HCT116 (cell line): Measurements from ENCODE around the gene KCTD14.

ENCODE experiments used
- CEBPB ChIP-seq: IDR thresholded peaks from 2 replicates; pipeline ENCODE4 v1.6.1; 2012; ENCODE audit warnings: low read depth
- CTCF ChIP-seq, 3 experiments: fragments of 200-600 bp in 1 of 3; sonication (generic) in 1 of 3; IDR thresholded peaks in 2 of 3; conservative IDR thresholded peaks in 1 of 3; 2 replicates each; pipeline ENCODE4 v1.5.1; 2012 to 2017; ENCODE audit warnings: low read depth in 2 of 3, low read length in 2 of 3, antibody characterized with exemption in 1 of 3, borderline replicate concordance in 1 of 3, control low read depth in 1 of 3, mild to moderate bottlenecking in 1 of 3, mixed read lengths in 1 of 3, mixed run types in 1 of 3, moderate library complexity in 1 of 3; ENCODE audit not compliant: insufficient read depth in 1 of 3
- EGR1 ChIP-seq: IDR thresholded peaks from 2 replicates; pipeline ENCODE4 v1.6.1; 2012; ENCODE audit warnings: low read depth
- EZH2 ChIP-seq: fragments of 200-600 bp; sonication (generic); IDR thresholded peaks from 2 replicates; pipeline ENCODE4 v1.6.1; 2017; ENCODE audit warnings: antibody characterized with exemption, mixed run types
- EZH2phosphoT487 ChIP-seq: fragments of 200-600 bp; IDR thresholded peaks from 2 replicates; pipeline ENCODE4 v1.6.1; 2018; ENCODE audit warnings: antibody characterized with exemption, borderline replicate concordance
- POLR2A ChIP-seq: IDR thresholded peaks from 2 replicates; pipeline ENCODE4 v1.7.0; 2011; ENCODE audit warnings: borderline replicate concordance; ENCODE audit not compliant: insufficient read depth, insufficient read length; ENCODE audit errors: extremely low read depth
- POLR2AphosphoS5 ChIP-seq: IDR thresholded peaks from 2 replicates; pipeline ENCODE4 v1.6.1; 2011; ENCODE audit warnings: mild to moderate bottlenecking, low read depth, low read length, moderate library complexity
- RAD21 ChIP-seq: IDR thresholded peaks from 2 replicates; pipeline ENCODE4 v1.6.1; 2012; ENCODE audit warnings: low read depth, mild to moderate bottlenecking
- REST ChIP-seq: IDR thresholded peaks from 2 replicates; pipeline ENCODE4 v1.6.1; 2012; ENCODE audit warnings: low read depth
- SRF ChIP-seq: IDR thresholded peaks from 2 replicates; pipeline ENCODE4 v1.6.1; 2012; ENCODE audit warnings: low read depth
- ZNF274 ChIP-seq: fragments of 200-500 bp; sonication (Bioruptor generic); IDR thresholded peaks from 2 replicates; pipeline ENCODE4 v1.6.1; 2014; ENCODE audit warnings: mild to moderate bottlenecking, low read depth, low read length, inconsistent platforms

GRCh38 chr11:78071717-78072116 is 48.6 kb upstream of the KCTD14 start:
- TF ChIP-seq EGR1, result no peak
- TF ChIP-seq EZH2, result no peak
- TF ChIP-seq EZH2phosphoT487, result no peak
- no peak for TF ChIP-seq ZNF274
- no peak for TF ChIP-seq REST
- no peak for TF ChIP-seq CTCF (IDR thresholded peaks at IDR 0.05 in 2 of 3, conservative IDR thresholded peaks at IDR 0.05 in 1 of 3; ENCODE audit: borderline replicate concordance in 1 of 3, insufficient read depth in 1 of 3, low read depth in 2 of 3, low read length in 2 of 3)
- no peak for TF ChIP-seq POLR2A
- TF ChIP-seq SRF, result no peak
- TF ChIP-seq CEBPB, result no peak
- TF ChIP-seq RAD21, result no peak
- no peak for TF ChIP-seq POLR2AphosphoS5
